ENCODE results near the gene CFAP45. TPM values are rescaled to one million over a fixed set of nuclear protein-coding genes. Genes with fewer than 3 reads are reported as not detected.
A peak's percentile ranks its signal among the peaks of the same experiment; 100 is the strongest.

CFAP45 gene
- total and polyA plus RNA-seq, 2 donors from 2014 or later = 1.0 to 14.2 TPM

- Histone ChIP-seq H3K4me3 (ENCODE audit: low read length in 3 of 3) (no peak overlapping the region), H3K27ac (ENCODE audit: low read depth in 2 of 2, low read length in 2 of 2) (no peak overlapping the region), H3K9ac (ENCODE audit: low read length in 3 of 3) (no peak overlapping the region), H3K27me3 (ENCODE audit: control insufficient read depth, insufficient read depth, low read length) (no peaks in the 10 kb centered on the region), H3K9me3 (ENCODE audit: control insufficient read depth in 2 of 3, insufficient read depth in 1 of 3, low read length in 3 of 3) (no peaks in the 10 kb centered on the region), H3K4me1 (ENCODE audit: control insufficient read depth in 2 of 3, insufficient read depth in 2 of 3, low read depth in 1 of 3, low read length in 3 of 3) (peaks cover 0 to 8% (median 4%) of the 10 kb centered on the region in 3 donors), H3K36me3 (ENCODE audit: control insufficient read depth in 2 of 3, insufficient read depth in 3 of 3, low read length in 3 of 3) (no peaks in the 10 kb centered on the region)
- DNase-seq = peak in 3 of 5 donors; percentile 43 to 60 (median 47)
- intact Hi-C loops (cut with DNase I) = no loop called here
- FAIRE-seq = no peak
- TF ChIP-seq, protein P1, sequence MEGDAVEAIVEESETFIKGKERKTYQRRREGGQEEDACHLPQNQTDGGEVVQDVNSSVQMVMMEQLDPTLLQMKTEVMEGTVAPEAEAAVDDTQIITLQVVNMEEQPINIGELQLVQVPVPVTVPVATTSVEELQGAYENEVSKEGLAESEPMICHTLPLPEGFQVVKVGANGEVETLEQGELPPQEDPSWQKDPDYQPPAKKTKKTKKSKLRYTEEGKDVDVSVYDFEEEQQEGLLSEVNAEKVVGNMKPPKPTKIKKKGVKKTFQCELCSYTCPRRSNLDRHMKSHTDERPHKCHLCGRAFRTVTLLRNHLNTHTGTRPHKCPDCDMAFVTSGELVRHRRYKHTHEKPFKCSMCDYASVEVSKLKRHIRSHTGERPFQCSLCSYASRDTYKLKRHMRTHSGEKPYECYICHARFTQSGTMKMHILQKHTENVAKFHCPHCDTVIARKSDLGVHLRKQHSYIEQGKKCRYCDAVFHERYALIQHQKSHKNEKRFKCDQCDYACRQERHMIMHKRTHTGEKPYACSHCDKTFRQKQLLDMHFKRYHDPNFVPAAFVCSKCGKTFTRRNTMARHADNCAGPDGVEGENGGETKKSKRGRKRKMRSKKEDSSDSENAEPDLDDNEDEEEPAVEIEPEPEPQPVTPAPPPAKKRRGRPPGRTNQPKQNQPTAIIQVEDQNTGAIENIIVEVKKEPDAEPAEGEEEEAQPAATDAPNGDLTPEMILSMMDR (IDR thresholded peaks at IDR 0.05; ENCODE audit: borderline replicate concordance, extremely low read depth, insufficient read depth) = no peak
Measured at GRCh38 chr1:159872891-159873290, 27.1 kb downstream of the CFAP45 start.

DNA sequence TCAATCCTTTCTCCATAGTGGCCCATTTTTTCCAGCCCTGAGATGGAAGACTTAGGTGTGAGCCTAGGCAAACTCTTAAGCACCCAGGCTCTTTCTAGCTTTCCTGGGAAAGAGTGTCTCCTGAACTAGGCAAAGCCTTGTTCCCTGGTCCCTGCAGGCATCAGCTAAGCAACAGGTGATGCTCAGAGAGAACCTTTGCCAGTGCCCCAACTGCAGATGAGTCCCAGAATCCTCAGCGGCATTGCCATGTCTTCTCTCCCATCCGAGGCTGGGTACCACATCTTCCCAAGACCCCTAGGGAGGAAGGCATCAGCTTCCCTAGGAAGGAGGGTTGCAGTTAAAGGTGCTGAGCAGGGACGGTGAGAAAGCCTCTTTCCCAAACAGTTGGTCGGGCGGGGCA lies 29.3 kb downstream of the CFAP45 start:
- TF ChIP-seq, protein P1 (IDR thresholded peaks at IDR 0.05; ENCODE audit: borderline replicate concordance, extremely low read depth, insufficient read depth) = no peak
- Histone ChIP-seq H3K9me3 (ENCODE audit: control insufficient read depth in 2 of 3, insufficient read depth in 1 of 3, low read length in 3 of 3) (no peaks in the 10 kb centered on the region), H3K4me3 (ENCODE audit: low read length in 3 of 3) (no peak overlapping the region), H3K27me3 (ENCODE audit: control insufficient read depth, insufficient read depth, low read length) (no peaks in the 10 kb centered on the region), H3K9ac (ENCODE audit: low read length in 3 of 3) (no peak overlapping the region), H3K36me3 (ENCODE audit: control insufficient read depth in 2 of 3, insufficient read depth in 3 of 3, low read length in 3 of 3) (no peaks in the 10 kb centered on the region), H3K4me1 (ENCODE audit: control insufficient read depth in 2 of 3, insufficient read depth in 2 of 3, low read depth in 1 of 3, low read length in 3 of 3) (peaks cover 0 to 9% (median 8%) of the 10 kb centered on the region in 3 donors), H3K27ac (ENCODE audit: low read depth in 2 of 2, low read length in 2 of 2) (no peak overlapping the region)
- no peak for FAIRE-seq
- intact Hi-C loops (cut with DNase I) = no loop called here
- no peak for DNase-seq

DNA sequence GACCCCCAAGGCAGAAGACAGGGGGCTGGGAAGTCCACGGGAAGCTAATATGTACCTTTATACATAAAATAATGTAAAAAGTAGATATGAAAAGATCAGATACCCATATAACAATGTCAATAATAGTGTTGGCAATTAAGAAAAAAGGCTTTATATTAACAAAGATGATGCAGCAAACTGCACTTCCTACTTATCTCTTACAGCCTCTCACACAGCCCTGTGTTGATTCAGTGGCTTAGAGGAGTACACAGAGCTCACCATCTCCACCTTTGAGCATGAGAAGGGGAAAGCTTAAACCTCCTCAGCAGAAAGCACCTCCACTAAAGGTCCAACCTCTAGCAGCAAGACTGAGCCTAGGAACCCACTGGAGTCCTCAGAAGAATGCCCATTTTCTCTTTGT lies 30.4 kb downstream of the CFAP45 start:
- Histone ChIP-seq H3K4me3 (ENCODE audit: low read length in 3 of 3) (no peak overlapping the region), H3K27ac (ENCODE audit: low read depth in 2 of 2, low read length in 2 of 2) (no peak overlapping the region), H3K27me3 (ENCODE audit: control insufficient read depth, insufficient read depth, low read length) (no peaks in the 10 kb centered on the region), H3K4me1 (ENCODE audit: control insufficient read depth in 2 of 3, insufficient read depth in 2 of 3, low read depth in 1 of 3, low read length in 3 of 3) (peaks cover 0 to 9% (median 8%) of the 10 kb centered on the region in 3 donors), H3K9me3 (ENCODE audit: control insufficient read depth in 2 of 3, insufficient read depth in 1 of 3, low read length in 3 of 3) (no peaks in the 10 kb centered on the region), H3K9ac (ENCODE audit: low read length in 3 of 3) (no peak overlapping the region), H3K36me3 (ENCODE audit: control insufficient read depth in 2 of 3, insufficient read depth in 3 of 3, low read length in 3 of 3) (no peaks in the 10 kb centered on the region)
- intact Hi-C loops (cut with DNase I) = no loop called here
- FAIRE-seq (no peak), DNase-seq (no peak)
- TF ChIP-seq, protein P1 (IDR thresholded peaks at IDR 0.05; ENCODE audit: borderline replicate concordance, extremely low read depth, insufficient read depth) = no peak

- Histone ChIP-seq H3K36me3 (ENCODE audit: control insufficient read depth in 2 of 3, insufficient read depth in 3 of 3, low read length in 3 of 3) (no peaks in the 10 kb centered on the region), H3K9me3 (ENCODE audit: control insufficient read depth in 2 of 3, insufficient read depth in 1 of 3, low read length in 3 of 3) (no peaks in the 10 kb centered on the region), H3K27ac (ENCODE audit: low read depth in 2 of 2, low read length in 2 of 2) (no peak overlapping the region), H3K4me1 (ENCODE audit: control insufficient read depth in 2 of 3, insufficient read depth in 2 of 3, low read depth in 1 of 3, low read length in 3 of 3) (peaks cover 0 to 9% (median 8%) of the 10 kb centered on the region in 3 donors), H3K9ac (ENCODE audit: low read length in 3 of 3) (no peak overlapping the region), H3K27me3 (ENCODE audit: control insufficient read depth, insufficient read depth, low read length) (no peaks in the 10 kb centered on the region), H3K4me3 (ENCODE audit: low read length in 3 of 3) (no peak overlapping the region)
- intact Hi-C loops (cut with DNase I) = no loop called here
- DNase-seq = no peak
- FAIRE-seq = no peak
- TF ChIP-seq, protein P1 (IDR thresholded peaks at IDR 0.05; ENCODE audit: borderline replicate concordance, extremely low read depth, insufficient read depth) = no peak
Measured at GRCh38 chr1:159869173-159869572, 30.8 kb downstream of the CFAP45 start.

Measured in kidney (tissue), 14 donors.